Measurements from ENCODE around the gene M1AP.
"Not testable (repeated sequence)": the region's sequence is repeated elsewhere in the genome, so short reads cannot be mapped to it uniquely, and the experiment has no call there.

The M1AP gene

GRCh38 chr2:74564222-74564621 is 83.9 kb downstream of the M1AP start:
- DNase-seq (ENCODE audit: low spot score): no peak

GRCh38 chr2:74562126-74562775 is 85.9 kb downstream of the M1AP start:
- no peak for DNase-seq (ENCODE audit: low spot score)

GRCh38 chr2:74561022-74561421 is 87.1 kb downstream of the M1AP start:
- not testable (repeated sequence) for DNase-seq (ENCODE audit: low spot score)

GRCh38 chr2:74560591-74560990 is 87.5 kb downstream of the M1AP start:
- no peak for DNase-seq (ENCODE audit: low spot score)

GRCh38 chr2:74559912-74560311 is 88.2 kb downstream of the M1AP start:
- DNase-seq (ENCODE audit: low spot score): no peak

- DNase-seq (ENCODE audit: low spot score): no peak
Measured at GRCh38 chr2:74558284-74559230, 89.6 kb downstream of the M1AP start.

- no peak for DNase-seq (ENCODE audit: low spot score)
Measured at GRCh38 chr2:74556831-74557370, 91.2 kb downstream of the M1AP start.

- no peak for DNase-seq (ENCODE audit: low spot score)
Measured at GRCh38 chr2:74556159-74556558, 92.0 kb downstream of the M1AP start.

GRCh38 chr2:74555610-74556103 is 92.5 kb downstream of the M1AP start:
- no peak for DNase-seq (ENCODE audit: low spot score)

- DNase-seq (ENCODE audit: low spot score): peak; percentile 27
Measured at GRCh38 chr2:74554820-74555531, 93.2 kb downstream of the M1AP start.

- DNase-seq (ENCODE audit: low spot score): peak; percentile 77
Measured at GRCh38 chr2:74553892-74554819, 94.0 kb downstream of the M1AP start, which contains the start of the genes DOK1 and LOXL3. DOK1 (plus strand) TSS chr2:74554720; CDS start chr2:74554755, 35 bp downstream. LOXL3 (minus strand) TSS chr2:74553942; CDS start chr2:74552634, 1,308 bp downstream.

GRCh38 chr2:74552914-74553811 is 95.0 kb downstream of the M1AP start:
- DNase-seq (ENCODE audit: low spot score): no peak

GRCh38 chr2:74551942-74552913 is 95.9 kb downstream of the M1AP start:
- no peak for DNase-seq (ENCODE audit: low spot score)

- no peak for DNase-seq (ENCODE audit: low spot score)
Measured at GRCh38 chr2:74551530-74551929, 96.6 kb downstream of the M1AP start.

GRCh38 chr2:74550231-74550630 is 97.9 kb downstream of the M1AP start:
- no peak for DNase-seq (ENCODE audit: low spot score)

- DNase-seq (ENCODE audit: low spot score): no peak
Measured at GRCh38 chr2:74548900-74549826, 99.0 kb downstream of the M1AP start.

GRCh38 chr2:74548285-74548899 is 99.7 kb downstream of the M1AP start:
- no peak for DNase-seq (ENCODE audit: low spot score)

Measured in CD4-positive, alpha-beta T cell treated with Interleukin-6 at 100 ng/mL for 8 hours (primary cell).